Measurements from ENCODE around the gene BACH2.

GRCh38 chr6:90263633-90264032, 33.0 kb downstream of the BACH2 start:
- TF ChIP-seq CTCF (IDR thresholded peaks at IDR 0.05) (no peak), POLR2AphosphoS5 (IDR thresholded peaks at IDR 0.05) (no peak)
